Measurements from ENCODE around the gene GNMT. TPM values are rescaled to one million over a fixed set of nuclear protein-coding genes. Genes with fewer than 3 reads are reported as not detected.

The GNMT gene
- total and polyA plus RNA-seq, 9 of the 15 experiments (the other 6 are each of a cell fraction or from before 2014, with no cell fraction given): 0.11 to 0.29 (median 0.15) TPM; not detected in 6

DNA sequence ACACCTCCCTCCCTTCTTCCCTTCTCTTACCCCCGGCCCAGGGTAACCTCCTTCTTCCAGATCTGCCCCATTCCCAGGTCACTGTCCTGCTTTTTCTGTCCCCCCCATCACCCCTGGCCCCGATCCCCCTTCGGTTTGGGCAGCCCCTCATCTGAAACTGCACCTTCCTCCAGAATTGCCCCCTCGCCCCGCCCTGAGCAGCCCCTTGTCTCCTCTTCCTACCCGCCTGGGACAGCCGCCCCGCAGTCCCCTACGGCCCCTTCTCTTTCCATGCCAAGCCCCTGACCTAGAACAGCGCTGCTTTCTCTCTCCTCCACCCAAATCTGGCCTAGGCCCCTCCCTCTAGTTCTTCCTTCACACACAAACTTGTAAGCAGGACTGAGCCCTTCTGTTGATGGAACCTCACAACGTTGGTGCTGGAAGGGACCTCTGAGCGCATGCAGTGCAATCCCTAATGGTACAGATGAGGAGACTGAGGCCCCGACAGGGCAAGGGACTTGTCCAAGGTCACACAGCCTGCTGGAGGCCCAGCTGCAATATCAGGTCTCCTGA, 24.4 kb downstream of the GNMT start (continued):
- TF ChIP-seq HDAC1 (IDR thresholded peaks at IDR 0.05): 0 out of 4 replicates have a peak, but pooled peaks of 1 of the 2 experiments have one; percentile 56
- TF ChIP-seq, protein P1, sequence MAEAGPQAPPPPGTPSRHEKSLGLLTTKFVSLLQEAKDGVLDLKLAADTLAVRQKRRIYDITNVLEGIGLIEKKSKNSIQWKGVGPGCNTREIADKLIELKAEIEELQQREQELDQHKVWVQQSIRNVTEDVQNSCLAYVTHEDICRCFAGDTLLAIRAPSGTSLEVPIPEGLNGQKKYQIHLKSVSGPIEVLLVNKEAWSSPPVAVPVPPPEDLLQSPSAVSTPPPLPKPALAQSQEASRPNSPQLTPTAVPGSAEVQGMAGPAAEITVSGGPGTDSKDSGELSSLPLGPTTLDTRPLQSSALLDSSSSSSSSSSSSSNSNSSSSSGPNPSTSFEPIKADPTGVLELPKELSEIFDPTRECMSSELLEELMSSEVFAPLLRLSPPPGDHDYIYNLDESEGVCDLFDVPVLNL (CRISPR knock-in tag; IDR thresholded peaks at IDR 0.05; ENCODE audit: low read depth): no peak
- no peak for TF ChIP-seq ZNF124 (CRISPR knock-in tag; IDR thresholded peaks at IDR 0.05)
- TF ChIP-seq ZNF212 (CRISPR knock-in tag; IDR thresholded peaks at IDR 0.05): no peak
- no peak for TF ChIP-seq ZNF133 (CRISPR knock-in tag; IDR thresholded peaks at IDR 0.05)
- no peak for TF ChIP-seq FOXA1 (IDR thresholded peaks at IDR 0.05; ENCODE audit: borderline replicate concordance)
- TF ChIP-seq KDM1A (IDR thresholded peaks at IDR 0.05): peak; percentile 14 to 64; a peak in 2 of 4 replicates
- no peak for TF ChIP-seq TEAD4 (IDR thresholded peaks at IDR 0.05; ENCODE audit: low read length)
- no peak for TF ChIP-seq TEAD4 (CRISPR knock-in tag; IDR thresholded peaks at IDR 0.05; ENCODE audit: borderline replicate concordance)
- no peak for TF ChIP-seq NFE2 (IDR thresholded peaks at IDR 0.05; ENCODE audit: low read depth)
- TF ChIP-seq, protein P2, sequence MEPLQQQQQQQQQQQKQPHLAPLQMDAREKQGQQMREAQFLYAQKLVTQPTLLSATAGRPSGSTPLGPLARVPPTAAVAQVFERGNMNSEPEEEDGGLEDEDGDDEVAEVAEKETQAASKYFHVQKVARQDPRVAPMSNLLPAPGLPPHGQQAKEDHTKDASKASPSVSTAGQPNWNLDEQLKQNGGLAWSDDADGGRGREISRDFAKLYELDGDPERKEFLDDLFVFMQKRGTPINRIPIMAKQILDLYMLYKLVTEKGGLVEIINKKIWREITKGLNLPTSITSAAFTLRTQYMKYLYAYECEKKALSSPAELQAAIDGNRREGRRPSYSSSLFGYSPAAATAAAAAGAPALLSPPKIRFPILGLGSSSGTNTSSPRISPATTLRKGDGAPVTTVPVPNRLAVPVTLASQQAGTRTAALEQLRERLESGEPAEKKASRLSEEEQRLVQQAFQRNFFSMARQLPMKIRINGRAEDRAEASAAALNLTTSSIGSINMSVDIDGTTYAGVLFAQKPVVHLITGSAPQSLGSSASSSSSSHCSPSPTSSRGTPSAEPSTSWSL (CRISPR knock-in tag; IDR thresholded peaks at IDR 0.05; ENCODE audit: borderline replicate concordance): no peak
- no peak for TF ChIP-seq BMI1 (IDR thresholded peaks at IDR 0.05; ENCODE audit: low read length)
- TF ChIP-seq MAFG (tag; conservative IDR thresholded peaks at IDR 0.05): no peak
- peak; percentile 48; the same call in 1 of the 2 replicates for TF ChIP-seq SMARCA5 (IDR thresholded peaks at IDR 0.05)
- TF ChIP-seq ZFP36 (IDR thresholded peaks at IDR 0.05; ENCODE audit: low read depth, low read length, partially characterized antibody): peak; percentile 63
- TF ChIP-seq FOXJ3 (CRISPR knock-in tag; IDR thresholded peaks at IDR 0.05): no peak
- TF ChIP-seq KLF6 (CRISPR knock-in tag; IDR thresholded peaks at IDR 0.05; ENCODE audit: borderline replicate concordance): no peak
- TF ChIP-seq RBM15 (IDR thresholded peaks at IDR 0.05; ENCODE audit: insufficient read depth, low read length): no peak
- no peak for TF ChIP-seq KAT2B (IDR thresholded peaks at IDR 0.05; ENCODE audit: low read depth, low read length)
- TF ChIP-seq, protein P3, sequence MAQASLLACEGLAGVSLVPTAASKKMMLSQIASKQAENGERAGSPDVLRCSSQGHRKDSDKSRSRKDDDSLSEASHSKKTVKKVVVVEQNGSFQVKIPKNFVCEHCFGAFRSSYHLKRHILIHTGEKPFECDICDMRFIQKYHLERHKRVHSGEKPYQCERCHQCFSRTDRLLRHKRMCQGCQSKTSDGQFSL (CRISPR knock-in tag; IDR thresholded peaks at IDR 0.05): no peak
- TF ChIP-seq, protein P3 (tag; IDR thresholded peaks at IDR 0.05): no peak
- no peak for TF ChIP-seq EHMT2 (IDR thresholded peaks at IDR 0.05)
- no peak for TF ChIP-seq PYGO2 (tag; IDR thresholded peaks at IDR 0.05)
- TF ChIP-seq RFX1 (IDR thresholded peaks at IDR 0.05): no peak
- TF ChIP-seq, protein P4, sequence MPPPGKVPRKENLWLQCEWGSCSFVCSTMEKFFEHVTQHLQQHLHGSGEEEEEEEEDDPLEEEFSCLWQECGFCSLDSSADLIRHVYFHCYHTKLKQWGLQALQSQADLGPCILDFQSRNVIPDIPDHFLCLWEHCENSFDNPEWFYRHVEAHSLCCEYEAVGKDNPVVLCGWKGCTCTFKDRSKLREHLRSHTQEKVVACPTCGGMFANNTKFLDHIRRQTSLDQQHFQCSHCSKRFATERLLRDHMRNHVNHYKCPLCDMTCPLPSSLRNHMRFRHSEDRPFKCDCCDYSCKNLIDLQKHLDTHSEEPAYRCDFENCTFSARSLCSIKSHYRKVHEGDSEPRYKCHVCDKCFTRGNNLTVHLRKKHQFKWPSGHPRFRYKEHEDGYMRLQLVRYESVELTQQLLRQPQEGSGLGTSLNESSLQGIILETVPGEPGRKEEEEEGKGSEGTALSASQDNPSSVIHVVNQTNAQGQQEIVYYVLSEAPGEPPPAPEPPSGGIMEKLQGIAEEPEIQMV (tag; conservative IDR thresholded peaks at IDR 0.05; ENCODE audit: low read depth): no peak
- peak in 1 of 2 experiments; percentile 33; a peak in 1 of 4 replicates for TF ChIP-seq TEAD1 (CRISPR knock-in tag; IDR thresholded peaks at IDR 0.05)
- TF ChIP-seq HNRNPL (IDR thresholded peaks at IDR 0.05; ENCODE audit: low read depth, low read length): no peak

Measured in K562 (cell line).